Medulla oblongata (tissue), 1 donor: ENCODE measurements around the gene PROX1.
"Not testable (repeated sequence)": the region's sequence is repeated elsewhere in the genome, so short reads cannot be mapped to it uniquely, and the experiment has no call there.

Experiments used
- DNase-seq: peaks from one replicate; pipeline ENCODE4 v3.0.0-alpha.2; 2015; ENCODE audit errors: extremely low spot score

Gene PROX1

DNA sequence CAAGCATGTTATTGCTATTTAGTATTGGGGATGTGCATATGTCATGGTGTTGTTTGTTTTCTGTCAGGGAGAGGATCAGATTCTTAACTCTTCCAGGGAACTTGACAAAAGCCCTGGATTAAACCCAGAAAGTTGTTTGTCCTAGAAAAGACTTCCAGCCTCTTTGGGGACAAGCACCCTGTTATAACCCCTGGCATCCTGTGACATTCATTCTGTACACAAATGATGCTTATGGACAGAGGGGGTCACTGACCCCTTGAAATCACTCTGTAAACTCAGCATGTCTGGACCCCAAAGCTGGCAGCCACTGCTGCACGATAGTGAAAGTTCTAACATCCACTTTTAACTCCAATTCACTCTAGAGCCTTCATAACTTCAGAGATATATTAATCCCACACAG is 81.2 kb downstream of the PROX1 start:
- DNase-seq = no peak

DNA sequence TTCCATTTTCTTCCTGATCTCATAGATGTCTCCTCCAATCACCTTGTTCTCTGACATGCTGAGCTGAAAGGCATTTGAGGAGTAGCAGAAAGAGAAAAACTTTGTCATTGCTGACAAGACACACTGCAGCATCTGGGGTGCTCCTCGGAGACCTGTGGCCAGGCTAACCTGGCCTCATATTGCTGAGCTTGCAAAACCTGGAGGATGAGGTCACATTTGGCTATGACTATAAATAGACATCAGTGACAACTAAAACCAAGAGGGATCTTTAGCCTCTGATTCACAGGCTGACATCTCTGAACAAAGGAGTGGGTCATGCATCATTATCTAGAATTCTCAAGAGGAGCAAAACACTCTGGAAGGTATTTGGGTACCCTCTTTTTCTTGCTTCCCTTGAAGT is 83.7 kb downstream of the PROX1 start:
- no peak for DNase-seq

DNA sequence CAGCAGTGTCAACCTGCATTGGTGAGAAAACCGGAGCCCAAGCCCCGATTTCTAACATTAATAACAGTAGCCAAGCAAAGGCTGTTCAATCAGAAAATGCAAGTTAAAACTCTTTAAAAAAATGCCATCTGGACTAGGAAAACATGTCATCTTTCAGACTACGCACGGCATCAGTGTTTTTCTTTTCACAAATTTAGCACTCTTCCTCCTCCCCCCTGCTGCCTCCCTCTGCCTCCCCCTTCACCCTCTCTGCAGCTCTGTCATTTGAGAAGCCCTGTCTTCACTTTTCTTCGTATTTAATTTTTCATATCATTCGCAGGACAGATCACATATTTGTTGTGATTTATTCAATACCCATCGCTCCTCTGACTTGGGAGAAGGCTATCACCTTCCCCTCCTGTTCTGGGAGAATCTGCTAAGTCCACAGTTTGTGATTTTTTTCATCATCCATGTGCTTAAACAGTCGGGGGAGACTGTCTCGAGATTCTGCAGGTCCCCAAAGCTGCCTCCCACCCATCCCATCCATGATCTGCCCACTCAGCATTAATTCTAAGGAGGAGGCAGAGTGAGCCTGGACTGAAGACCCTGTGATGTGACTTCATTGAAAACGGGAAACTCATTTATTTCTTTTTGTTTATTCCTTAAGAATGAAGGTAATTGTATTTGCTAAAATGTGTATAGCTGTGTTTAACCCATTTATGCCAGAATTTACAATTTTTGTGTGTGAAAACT is 84.8 kb downstream of the PROX1 start:
- DNase-seq = no peak

DNA sequence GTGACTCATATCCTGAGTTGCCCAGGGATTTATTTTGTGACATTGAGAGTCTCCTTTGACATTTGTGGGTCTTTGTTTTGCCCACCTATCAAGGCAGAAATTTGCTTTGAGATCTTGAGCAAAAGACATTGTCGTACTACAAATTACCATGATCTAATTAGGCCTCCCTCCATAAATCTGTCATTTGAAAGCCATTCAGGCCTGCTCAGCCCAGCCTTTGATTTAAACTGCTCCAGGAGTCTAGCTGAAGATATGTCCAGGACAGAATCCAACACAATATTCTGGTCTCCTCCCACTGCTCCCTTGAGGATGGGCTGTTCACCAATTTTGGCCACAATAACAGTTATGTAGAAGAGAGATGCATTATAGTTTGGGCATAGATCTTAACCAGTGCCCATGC is 86.7 kb downstream of the PROX1 start:
- no peak for DNase-seq

DNA sequence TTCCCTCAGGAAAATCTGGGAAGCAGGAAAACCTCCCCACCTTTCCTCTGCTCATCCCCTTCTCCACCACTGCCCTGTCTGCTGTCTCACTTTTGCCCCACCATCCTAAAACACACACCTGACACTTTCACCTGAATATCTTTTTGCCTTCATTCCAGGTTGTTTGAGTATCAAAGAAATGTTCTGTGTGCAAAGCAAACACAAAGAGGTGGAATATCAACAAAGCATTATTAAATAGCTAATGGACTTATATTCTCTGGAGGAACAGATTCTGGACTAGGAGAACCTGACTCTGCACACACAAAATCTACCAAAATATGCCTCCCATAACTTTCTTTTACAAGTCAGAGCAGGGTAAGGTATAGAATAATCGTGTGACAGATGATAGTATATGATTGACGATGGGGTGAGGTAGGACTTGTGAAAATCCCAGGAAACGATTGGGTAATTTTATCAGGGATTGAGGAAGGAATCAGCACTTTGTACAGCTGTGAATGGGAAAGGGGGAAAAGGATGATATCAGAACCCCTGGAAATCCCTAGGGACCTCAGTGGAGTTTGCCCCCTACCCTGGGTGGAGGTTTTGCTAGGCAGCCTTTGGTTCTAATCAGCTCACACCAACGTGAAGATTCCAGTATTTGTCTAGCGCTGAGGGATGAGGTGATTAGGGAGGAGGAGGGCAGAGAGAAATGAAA is 87.7 kb downstream of the PROX1 start:
- DNase-seq = no peak

DNA sequence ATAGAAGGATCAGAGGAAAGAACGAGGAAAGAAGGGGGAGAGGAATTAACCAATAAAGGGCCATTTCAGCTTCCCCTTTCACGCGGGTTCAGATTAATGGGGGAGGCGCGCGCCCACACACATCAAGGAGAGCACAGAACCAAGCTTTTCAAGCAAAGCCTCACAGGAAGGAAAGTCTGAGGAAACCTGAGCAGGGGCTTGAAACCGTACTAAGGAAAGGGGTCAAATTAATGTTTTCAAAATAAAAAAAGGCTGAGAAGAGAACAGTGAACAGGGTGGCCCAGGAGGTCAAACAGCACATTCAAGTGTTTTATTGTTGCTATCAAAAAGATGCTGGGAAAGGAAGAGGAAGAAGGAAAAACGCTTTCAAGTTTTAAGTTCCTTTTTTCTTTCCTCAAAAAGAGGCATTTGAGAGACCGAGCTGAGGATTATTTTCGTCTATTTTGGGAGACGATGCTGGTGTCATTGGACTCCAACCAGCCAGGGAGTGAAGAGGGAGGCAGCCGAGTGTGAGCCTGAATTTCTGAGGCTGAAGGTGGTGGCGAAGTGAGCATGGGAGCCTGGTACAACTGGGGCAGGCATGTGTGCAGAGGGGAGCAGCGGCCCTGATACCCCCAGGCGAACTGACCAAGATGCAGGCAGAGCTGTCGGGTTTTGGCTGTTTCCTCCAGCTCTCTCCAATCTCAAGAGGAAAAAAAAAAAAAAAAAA is 88.4 kb downstream of the PROX1 start:
- no peak for DNase-seq

DNA sequence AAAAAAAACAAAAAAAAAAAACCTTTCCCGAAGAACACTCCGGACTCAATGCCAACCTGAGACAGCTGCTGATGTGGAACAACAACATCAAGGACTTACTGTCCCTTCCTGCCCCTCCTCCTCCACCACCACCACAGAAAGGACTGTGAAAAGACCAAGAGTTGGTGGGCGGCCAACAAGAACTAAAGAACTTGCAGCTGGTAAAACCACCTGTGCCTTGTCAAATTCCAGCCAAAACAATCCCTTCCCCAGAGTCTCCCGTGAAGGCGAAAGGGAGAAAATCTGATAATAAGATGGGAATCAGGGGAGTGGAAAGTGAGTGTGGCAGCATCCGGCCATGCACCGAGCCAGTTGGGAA is 88.9 kb downstream of the PROX1 start:
- DNase-seq = no peak

DNA sequence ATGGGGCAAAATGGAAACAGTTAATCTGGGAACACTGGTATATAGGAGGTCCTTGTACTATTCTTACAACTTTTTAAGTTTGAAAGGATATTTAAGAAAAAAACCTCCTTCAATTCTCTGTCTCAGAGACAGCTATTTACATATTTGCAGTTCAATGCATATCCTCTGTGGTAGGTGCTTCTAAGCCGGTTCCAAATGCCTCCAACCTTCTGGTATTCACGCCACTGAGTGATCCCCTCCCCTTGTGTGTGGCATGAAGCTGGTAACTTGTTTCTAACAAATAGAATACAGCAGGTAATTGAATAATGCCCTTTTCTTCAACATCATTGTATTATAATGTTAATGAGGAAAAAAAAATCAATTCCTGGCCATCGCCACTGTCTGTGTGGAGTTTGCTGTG is 91.2 kb downstream of the PROX1 start:
- no peak for DNase-seq

DNA sequence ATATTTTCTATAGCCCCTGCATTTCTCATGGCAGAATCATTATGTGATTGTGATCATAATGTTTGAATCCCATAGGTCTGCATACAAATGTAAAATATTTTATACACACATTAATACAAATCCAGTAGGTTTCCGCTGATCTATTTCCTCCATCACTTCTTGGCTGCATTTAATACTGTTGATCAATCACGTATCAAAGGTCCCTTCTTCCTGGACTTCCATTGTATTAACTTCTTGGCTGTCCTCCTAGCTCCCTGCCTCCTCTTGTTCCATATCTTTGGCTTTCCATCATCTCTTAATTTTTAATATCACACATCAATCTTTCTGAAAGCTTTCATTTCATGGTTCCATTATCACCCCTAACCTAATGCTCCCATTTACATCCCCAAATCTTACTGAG is 97.6 kb downstream of the PROX1 start:
- DNase-seq = no peak

DNA sequence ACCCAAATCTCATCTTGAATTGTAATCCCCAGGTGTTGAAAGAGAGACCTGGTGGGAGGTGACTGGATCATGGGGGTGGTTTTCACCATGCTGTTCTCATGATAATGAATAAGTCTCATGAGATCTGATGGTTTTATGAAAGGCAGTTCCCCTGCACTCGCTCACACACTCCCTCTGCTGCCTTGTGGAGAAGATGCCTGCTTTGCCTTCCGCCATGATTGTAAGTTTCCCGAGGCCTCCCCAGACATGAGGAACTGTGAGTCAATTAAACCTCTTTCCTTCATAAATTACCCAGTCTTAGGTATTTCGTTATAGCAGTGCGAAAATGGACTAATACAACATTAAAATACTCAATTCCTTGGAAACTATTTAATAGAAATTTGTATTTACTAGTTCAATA is 99.2 kb downstream of the PROX1 start:
- DNase-seq = no peak

DNA sequence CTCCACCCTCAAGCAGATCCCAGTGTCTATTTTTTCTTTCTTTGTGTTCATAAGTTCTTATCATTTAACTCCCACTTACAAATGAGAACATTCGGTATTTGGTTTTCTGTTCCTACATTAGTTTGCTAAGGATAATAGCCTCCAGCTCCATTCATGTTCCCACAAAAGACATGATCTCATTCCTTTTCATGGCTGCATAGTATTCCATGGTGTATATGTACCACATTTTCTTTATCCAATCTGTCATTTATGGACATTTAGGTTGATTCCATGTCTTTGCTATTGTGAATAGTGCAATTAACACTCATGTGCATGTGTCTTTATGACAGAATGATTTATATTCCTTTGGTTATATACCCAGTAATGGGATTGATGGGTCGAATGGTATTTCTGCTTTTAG is 101.2 kb downstream of the PROX1 start:
- DNase-seq = not testable (repeated sequence)
